Measurements from ENCODE around the gene SHD. TPM values are rescaled to one million over a fixed set of nuclear protein-coding genes. Genes with fewer than 3 reads are reported as not detected.
A peak's percentile ranks its signal among the peaks of the same experiment; 100 is the strongest.

The SHD gene
- total RNA-seq, 1 experiment from 2014 or later = 4.4 TPM

DNA sequence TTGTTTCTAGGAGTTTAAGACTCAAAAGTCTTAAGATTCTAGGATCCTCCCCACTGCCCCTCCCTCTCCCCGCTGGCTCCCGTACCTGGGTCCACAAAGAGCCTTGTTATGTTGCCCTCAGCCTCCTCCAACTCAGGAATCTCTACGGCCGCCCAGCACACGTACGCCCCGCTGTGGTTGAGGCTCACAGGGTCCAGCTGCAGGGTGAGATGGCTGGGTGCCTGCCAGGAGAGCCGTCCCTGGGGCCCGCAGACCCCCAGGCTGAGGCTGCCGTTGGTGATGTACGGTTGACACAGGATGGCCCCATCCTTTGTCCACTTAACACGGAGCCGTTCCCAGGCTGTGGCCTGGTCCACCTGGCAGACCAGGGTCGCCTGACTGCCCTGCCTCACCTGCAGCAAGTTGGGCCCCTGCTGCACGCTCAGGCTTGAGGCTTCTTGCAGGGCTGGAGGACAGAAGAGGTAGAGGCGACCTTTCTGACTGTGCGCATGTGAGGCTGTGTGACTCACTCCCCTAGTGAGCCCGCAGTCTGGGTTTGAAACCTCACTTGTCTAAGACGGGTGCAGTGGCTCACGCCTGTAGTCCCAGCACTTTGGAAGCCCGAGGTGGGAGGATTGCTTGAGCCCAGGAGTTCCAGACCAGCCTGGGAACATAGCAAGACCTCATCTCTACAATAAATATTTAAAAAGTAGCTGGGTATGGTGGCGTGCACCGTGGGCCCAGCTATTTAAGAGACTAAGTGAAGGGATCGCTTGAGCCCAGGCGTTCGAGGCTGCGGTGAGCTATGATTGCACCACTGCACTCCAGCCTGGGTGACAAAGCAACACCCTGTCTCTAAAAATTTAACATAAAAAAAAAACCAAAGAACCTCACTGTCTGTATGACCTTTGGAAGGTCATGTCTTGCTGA is 19.1 kb downstream of the SHD start:
- Histone ChIP-seq H3K56ac (ENCODE audit: insufficient read length, low read depth, low read length) (no peak overlapping the region), H4K91ac (ENCODE audit: insufficient read length, low read depth, low read length) (no peak overlapping the region), H3K23me2 (ENCODE audit: insufficient read length, low read depth, low read length, poor library complexity, severe bottlenecking) (no peaks in the 10 kb centered on the region), H3K4me2 (ENCODE audit: insufficient read depth, insufficient read length, low read length) (no peak overlapping the region), H4K20me1 (ENCODE audit: control insufficient read depth, insufficient read depth, insufficient read length) (no peaks in the 10 kb centered on the region), H3K9ac (ENCODE audit: extremely low read depth, insufficient read length, low read length) (no peak overlapping the region), H3K79me2 (ENCODE audit: insufficient read depth, low read length) (no peaks in the 10 kb centered on the region), H3T11ph (ENCODE audit: low read length) (no peak overlapping the region), H3K23ac (ENCODE audit: insufficient read length, low read depth, low read length) (no peak overlapping the region), H2AFZ (ENCODE audit: low read length) (no peak overlapping the region), H3K27me3 (ENCODE audit: insufficient read depth, low read length) (no peaks in the 10 kb centered on the region), H3K18ac (ENCODE audit: insufficient read length, low read depth, low read length) (no peak overlapping the region), H2BK15ac (ENCODE audit: low read depth, low read length) (no peak overlapping the region), H2BK12ac (ENCODE audit: insufficient read length, low read depth, low read length) (no peak overlapping the region), H3K79me1 (ENCODE audit: insufficient read depth, low read depth, low read length, poor library complexity, severe bottlenecking) (no peaks in the 10 kb centered on the region), H2AK5ac (ENCODE audit: insufficient read length, low read length) (no peak overlapping the region), H3K14ac (ENCODE audit: insufficient read depth, low read length) (no peak overlapping the region; the same call in 1 of the 2 replicates), H2BK5ac (ENCODE audit: insufficient read length, low read length) (no peak overlapping the region), H4K8ac (replicated peaks; ENCODE audit: insufficient read length, low read depth, low read length) (no peak overlapping the region), H3K4me1 (ENCODE audit: insufficient read depth, low read length) (no peaks in the 10 kb centered on the region), H2BK20ac (ENCODE audit: low read depth, low read length, poor library complexity, severe bottlenecking) (no peak overlapping the region), H3K27ac (ENCODE audit: insufficient read length, low read depth, low read length) (no peak overlapping the region), H3K9me3 (ENCODE audit: control insufficient read depth, low read depth, low read length) (no peaks in the 10 kb centered on the region), H3K4ac (ENCODE audit: low read depth, low read length) (no peak overlapping the region), H2BK120ac (ENCODE audit: low read depth, low read length, poor library complexity, severe bottlenecking) (no peak overlapping the region), H4K5ac (ENCODE audit: insufficient read length, low read depth, low read length) (no peak overlapping the region)
- DNase-seq = peak; percentile 61
- H3K9me3 Mint-ChIP-seq = no peaks in the 10 kb centered on the region; a peak in 1 of 5 replicates
- H3K27ac Mint-ChIP-seq = no peak overlapping the region
- no peaks in the 10 kb centered on the region for H3K36me3 Mint-ChIP-seq (ENCODE audit: insufficient read depth in 1 of 3, low read depth in 3 of 3)
- H3K4me1 Mint-ChIP-seq = peaks cover 12 to 21% of the 10 kb centered on the region in 2 experiments
- H3K4me3 Mint-ChIP-seq = no peak overlapping the region
- peak; percentile 30; the same call in 1 of the 3 replicates for TF ChIP-seq CTCF (conservative IDR thresholded peaks at IDR 0.05)
- WGBS (ENCODE audit: extremely low coverage, insufficient read length, low lambda C conversion rate) = no CpG with 5 or more reads among the region's 27 CpGs
- peaks cover 21% of the 10 kb centered on the region for H3K27me3 Mint-ChIP-seq (ENCODE audit: low read depth)

Measured in H9 (cell line).